Stimulated activated CD4-positive, alpha-beta T cell treated with anti-CD3 and anti-CD28 coated beads, TNF-alpha, amount 100 ng/mL, for 1 hour (primary cell): ENCODE measurements around the gene DEDD.

Source experiments
- DNase-seq, 3 donors: peaks; one replicate each; pipeline ENCODE4 v3.0.0-alpha.2; 2020; ENCODE audit warnings: low read depth in 3 of 3, low spot score in 1 of 3

Gene DEDD

GRCh38 chr1:161132410-161133219 is at the start of gene DEDD:
TSS of gene DEDD (minus strand) at chr1:161132667. CDS start at chr1:161124462, 8,205 bp downstream.
- peak; percentile 78 to 83 (median 81) for DNase-seq

GRCh38 chr1:161182214-161182613 is 49.7 kb upstream of the DEDD start:
- peak; percentile 30 to 46 (median 32) for DNase-seq

GRCh38 chr1:161180639-161181038 is 48.2 kb upstream of the DEDD start:
- DNase-seq: no peak

GRCh38 chr1:161179698-161180097 is 47.2 kb upstream of the DEDD start:
- DNase-seq: no peak

- no peak for DNase-seq
These were observed 45.4 kb upstream of the DEDD start for GRCh38 chr1:161177936-161178244.

GRCh38 chr1:161177112-161177935 is 44.9 kb upstream of the DEDD start, which contains the start of gene B4GALT3:
TSS of gene B4GALT3 (minus strand) at chr1:161177507. CDS start at chr1:161176060, 1,447 bp downstream.
- DNase-seq: peak; percentile 73 to 100 (median 91)

- no peak for DNase-seq
These were observed 44.1 kb upstream of the DEDD start for GRCh38 chr1:161176468-161177111.

GRCh38 chr1:161175771-161176453 is 43.4 kb upstream of the DEDD start:
- DNase-seq: no peak

GRCh38 chr1:161174911-161175310 is 42.4 kb upstream of the DEDD start:
- no peak for DNase-seq

- no peak for DNase-seq
These were observed 41.2 kb upstream of the DEDD start for GRCh38 chr1:161173711-161174110.

GRCh38 chr1:161172776-161173376 is 40.4 kb upstream of the DEDD start:
- no peak for DNase-seq

GRCh38 chr1:161172349-161172748 is 39.9 kb upstream of the DEDD start:
- DNase-seq: no peak

- no peak for DNase-seq
These were observed 39.2 kb upstream of the DEDD start for GRCh38 chr1:161171696-161172095.

GRCh38 chr1:161171191-161171590 is 38.7 kb upstream of the DEDD start:
- DNase-seq: no peak

GRCh38 chr1:161168906-161169305 is 36.4 kb upstream of the DEDD start:
- no peak for DNase-seq

- DNase-seq: no peak
These were observed 34.4 kb upstream of the DEDD start for GRCh38 chr1:161166669-161167548.

- peak; percentile 73 to 79 (median 78) for DNase-seq
These were observed 33.5 kb upstream of the DEDD start, which contains the start of gene PPOX for GRCh38 chr1:161165742-161166668. TSS of gene PPOX (plus strand) at chr1:161166426. CDS start at chr1:161166848, 422 bp downstream.

- no peak for DNase-seq
These were observed 32.6 kb upstream of the DEDD start for GRCh38 chr1:161164901-161165610.
